GM12874 (cell line): ENCODE results near the gene MARK2.

Experiments used
- CTCF ChIP-seq: IDR thresholded peaks from 2 replicates; pipeline ENCODE4 v1.5.1; 2011; ENCODE audit warnings: low read depth, mild to moderate bottlenecking, control low read depth, low read length, moderate library complexity; ENCODE audit not compliant: insufficient read depth

MARK2 gene

GRCh38 chr11:63840356-63841060 is 1.6 kb downstream of the MARK2 start:
- no peak for TF ChIP-seq CTCF

- no peak for TF ChIP-seq CTCF
These were observed 2.6 kb downstream of the MARK2 start for GRCh38 chr11:63841554-63841953.

GRCh38 chr11:63843041-63843440 is 4.1 kb downstream of the MARK2 start:
- no peak for TF ChIP-seq CTCF

- TF ChIP-seq CTCF = no peak
These were observed 5.9 kb downstream of the MARK2 start for GRCh38 chr11:63844836-63845235.

GRCh38 chr11:63845303-63845702 is 6.4 kb downstream of the MARK2 start:
- no peak for TF ChIP-seq CTCF

- TF ChIP-seq CTCF = no peak
These were observed 7.0 kb downstream of the MARK2 start for GRCh38 chr11:63845911-63846310.

GRCh38 chr11:63846897-63847296 is 8.0 kb downstream of the MARK2 start:
- TF ChIP-seq CTCF = no peak
